GM18520 (cell line): ENCODE results near the gene TRIM32.
A peak's percentile ranks its signal among the peaks of the same experiment; 100 is the strongest.
"Not testable (repeated sequence)": the region's sequence is repeated elsewhere in the genome, so short reads cannot be mapped to it uniquely, and the experiment has no call there.

Experiments used
- ATAC-seq: cut with Tn5 transposase; IDR thresholded peaks from one replicate; pipeline ENCODE4 v1.9.1; 2021; ENCODE audit not compliant: unreplicated experiment

TRIM32 gene

GRCh38 chr9:116673375-116673774 is 13.7 kb upstream of the TRIM32 start:
- ATAC-seq = no peak

GRCh38 chr9:116674210-116674980 is 12.7 kb upstream of the TRIM32 start:
- ATAC-seq = no peak

- ATAC-seq = no peak
Measured at GRCh38 chr9:116683535-116683934, 3.6 kb upstream of the TRIM32 start.

GRCh38 chr9:116685166-116685565 is 1.9 kb upstream of the TRIM32 start:
- ATAC-seq = no peak

- ATAC-seq = no peak
Measured at GRCh38 chr9:116686135-116686534, 970 bp upstream of the TRIM32 start.

GRCh38 chr9:116686693-116687073 is 422 bp upstream of the TRIM32 start:
- ATAC-seq = peak; percentile 12

- no peak for ATAC-seq
Measured at GRCh38 chr9:116687754-116688135, 640 bp downstream of the TRIM32 start.

- ATAC-seq = no peak
Measured at GRCh38 chr9:116688806-116689485, 1.8 kb downstream of the TRIM32 start.

GRCh38 chr9:116689486-116690032 is 2.5 kb downstream of the TRIM32 start:
- ATAC-seq = no peak

- not testable (repeated sequence) for ATAC-seq
Measured at GRCh38 chr9:116690805-116691204, 3.7 kb downstream of the TRIM32 start.

GRCh38 chr9:116691607-116692006 is 4.5 kb downstream of the TRIM32 start:
- no peak for ATAC-seq

- no peak for ATAC-seq
Measured at GRCh38 chr9:116692616-116693015, 5.5 kb downstream of the TRIM32 start.

GRCh38 chr9:116693233-116693731 is 6.2 kb downstream of the TRIM32 start:
- no peak for ATAC-seq

- no peak for ATAC-seq
Measured at GRCh38 chr9:116694785-116695291, 7.7 kb downstream of the TRIM32 start.

GRCh38 chr9:116695438-116695837 is 8.3 kb downstream of the TRIM32 start:
- no peak for ATAC-seq

GRCh38 chr9:116697362-116697761 is 10.3 kb downstream of the TRIM32 start:
- no peak for ATAC-seq

GRCh38 chr9:116697887-116698286 is 10.8 kb downstream of the TRIM32 start:
- ATAC-seq = no peak

GRCh38 chr9:116700279-116700678 is 13.2 kb downstream of the TRIM32 start:
- no peak for ATAC-seq

GRCh38 chr9:116700882-116701865 is 14.1 kb downstream of the TRIM32 start:
- no peak for ATAC-seq

- no peak for ATAC-seq
Measured at GRCh38 chr9:116701940-116702642, 15.0 kb downstream of the TRIM32 start.
